Pancreas (tissue), 10 donors: Measurements from ENCODE around the gene PAPOLG. TPM values are rescaled to one million over a fixed set of nuclear protein-coding genes. Genes with fewer than 3 reads are reported as not detected.
"Not testable (repeated sequence)": the region's sequence is repeated elsewhere in the genome, so short reads cannot be mapped to it uniquely, and the experiment has no call there.

Source experiments
- ATAC-seq, 4 donors: fragments of 200-7000 bp; cut with Tn5 transposase; one replicate each; pipeline versions ENCODE4 v1.8.0 to v1.9.1; 2020; ENCODE audit warnings: mild to moderate bottlenecking in 4 of 4, moderate library complexity in 4 of 4
- DNase-seq, 6 donors: peaks; one replicate each; pipeline ENCODE4 v3.0.0-alpha.2; 2020
- FAIRE-seq: peaks from 2 replicates; lab custom pipeline; 2012; peaks lifted over from hg19 to GRCh38; lab: Jason Lieb, UNC
- H3K27ac ChIP-seq, 4 donors: fragments of 200-600 bp; sonication (generic); 1 replicate in 3 of 4; 2 replicates in 1 of 4; pipeline versions ENCODE4 v1.5.0 to v1.8.0; 2020
- H3K27me3 ChIP-seq, 4 donors: fragments of 200-600 bp; one replicate each; pipeline ENCODE4 v1.8.0; 2021
- H3K36me3 ChIP-seq, 3 donors: fragments of 200-600 bp; sonication (generic) in 1 of 3; one replicate each; pipeline versions ENCODE4 v1.5.0 to v1.8.0; 2020 to 2021
- H3K4me1 ChIP-seq, 3 donors: fragments of 200-600 bp; one replicate each; pipeline ENCODE4 v1.8.0; 2021
- H3K4me3 ChIP-seq, 4 donors: fragments of 200-600 bp; sonication (generic) in 2 of 4; one replicate each; pipeline versions ENCODE4 v1.5.0 to v1.8.0; 2020 to 2021
- H3K9me3 ChIP-seq, 4 donors: fragments of 200-600 bp; one replicate each; pipeline ENCODE4 v1.8.0; 2021
- CTCF ChIP-seq, 4 donors: fragments of 200-600 bp; sonication (generic) in 3 of 4; IDR thresholded peaks; one replicate each; pipeline versions ENCODE4 v1.5.0 to v1.8.0; 2021; ENCODE audit warnings: antibody characterized with exemption in 4 of 4
- WGBS, 2 donors: extraction: QIAGEN DNeasy Blood & Tissue Kit; methylation state at CpG; one replicate each; pipeline ENCODE4 v1.1.7; 2013; 5-methylcytosine and 5-hydroxymethylcytosine counted together
- intact Hi-C, 3 donors: fragments of 100-400 bp; cut with DNase I; formaldehyde crosslinking; loops; one replicate each; pipeline versions ENCODE4 v1.11.1 to v1.14.2; 2022
- polyA plus RNA-seq, 2 donors: library from polyadenylated mRNA; stranded (reverse); fragments of 200-250 nt; gene quantifications; one replicate each; pipeline ENCODE4 v1.2.3, GENCODE V29; 2013
- total RNA-seq, 6 donors: library from RNA; stranded (reverse); fragmentation: NEBNext Ultra II Directional in 4 of 6; extraction: Animal tissue kit (Norgen Biotek cat#: 25700) in 4 of 6; gene quantifications; one replicate each; pipeline versions ENCODE4 v1.2.1 to v1.2.4, GENCODE V29; 2021 to 2023
- donor health status: healthy with polysubstance abuse.
- donor health status: DM: no; HTN: no; CAD: no; lungs with moderate emphysema.
- donor health status: DM: no; HTN: no; CAD: no.
- donor health status: control.
- donor health status: control.
- donor health status: Bipolar disorder and iron deficiency.
- donor health status: DM: yes; HTN: yes; CAD: no.
- donor health status: DM: no; HTN: no; CAD: no.
- donor health status: DM: no; HTN: no; CAD: no.
- donor health status: DM: yes; HTN: yes; CAD: no.

PAPOLG gene
- total and polyA plus RNA-seq, 8 donors = 2.2 to 8.7 (median 3.7) TPM

- FAIRE-seq (no peak), ATAC-seq (no peak), DNase-seq (no peak)
- no peaks in the 10 kb centered on the region for H3K4me1 ChIP-seq
- intact Hi-C loops = no loop called here
- H3K27me3 ChIP-seq = no peaks in the 10 kb centered on the region
- no peak for TF ChIP-seq CTCF (IDR thresholded peaks at IDR 0.05)
- WGBS, 2 donors = 80 to 83% methylated on average over 10 of the region's 10 CpGs
- no peak overlapping the region for H3K4me3 ChIP-seq
- H3K36me3 ChIP-seq = no peaks in the 10 kb centered on the region
- H3K9me3 ChIP-seq = no peaks in the 10 kb centered on the region
- H3K27ac ChIP-seq = no peak overlapping the region
Measured at GRCh38 chr2:60823694-60824305, 67.7 kb downstream of the PAPOLG start.

GRCh38 chr2:60825666-60826065, 69.6 kb downstream of the PAPOLG start:
- no peak for FAIRE-seq
- Histone ChIP-seq H3K27ac (no peak overlapping the region), H3K36me3 (no peaks in the 10 kb centered on the region), H3K4me3 (no peak overlapping the region), H3K9me3 (no peaks in the 10 kb centered on the region), H3K4me1 (no peaks in the 10 kb centered on the region), H3K27me3 (no peaks in the 10 kb centered on the region)
- DNase-seq = no peak
- 69 to 76% methylated on average over 2 of the region's 2 CpGs for WGBS, 2 donors
- intact Hi-C loops = no loop called here
- ATAC-seq = no peak
- no peak for TF ChIP-seq CTCF (IDR thresholded peaks at IDR 0.05)

GRCh38 chr2:60826111-60826510, 70.0 kb downstream of the PAPOLG start:
- FAIRE-seq = no peak

GRCh38 chr2:60826860-60827259, 70.8 kb downstream of the PAPOLG start:
- DNase-seq, intact Hi-C loops, H3K4me3 ChIP-seq, H3K27ac ChIP-seq, H3K9me3 ChIP-seq, FAIRE-seq, H3K36me3 ChIP-seq, H3K27me3 ChIP-seq, H3K4me1 ChIP-seq, ATAC-seq: not testable (repeated sequence)
- WGBS, 2 donors = 92 to 94% methylated on average over 3 of the region's 3 CpGs

More at GRCh38 chr2:60826111-60826510, 70.0 kb downstream of the PAPOLG start:
- Histone ChIP-seq H3K4me1 (no peaks in the 10 kb centered on the region), H3K36me3 (no peaks in the 10 kb centered on the region), H3K27ac (no peak overlapping the region), H3K27me3 (no peaks in the 10 kb centered on the region), H3K9me3 (no peaks in the 10 kb centered on the region), H3K4me3 (no peak overlapping the region)
- DNase-seq = no peak
- no peak for TF ChIP-seq CTCF (IDR thresholded peaks at IDR 0.05)
- intact Hi-C loops = no loop called here
- WGBS, 2 donors = 92 to 100% methylated on average over 2 of the region's 2 CpGs
- ATAC-seq = no peak

GRCh38 chr2:60827369-60827768, 71.3 kb downstream of the PAPOLG start:
- no peaks in the 10 kb centered on the region for H3K4me1 ChIP-seq
- WGBS, 2 donors = 77 to 80% methylated on average over 9 of the region's 9 CpGs
- no peak for DNase-seq
- H3K9me3 ChIP-seq = no peaks in the 10 kb centered on the region
- no peak for TF ChIP-seq CTCF (IDR thresholded peaks at IDR 0.05)
- FAIRE-seq = no peak
- H3K27me3 ChIP-seq = no peaks in the 10 kb centered on the region
- H3K4me3 ChIP-seq = no peak overlapping the region
- ATAC-seq = no peak
- no peak overlapping the region for H3K27ac ChIP-seq
- H3K36me3 ChIP-seq = no peaks in the 10 kb centered on the region
- intact Hi-C loops = no loop called here
